Measurements from ENCODE around the gene IL13RA1. TPM values are rescaled to one million over a fixed set of nuclear protein-coding genes. Genes with fewer than 3 reads are reported as not detected.

IL13RA1 gene
- total RNA-seq, 1 experiment from 2014 or later = 14.4 TPM

DNA sequence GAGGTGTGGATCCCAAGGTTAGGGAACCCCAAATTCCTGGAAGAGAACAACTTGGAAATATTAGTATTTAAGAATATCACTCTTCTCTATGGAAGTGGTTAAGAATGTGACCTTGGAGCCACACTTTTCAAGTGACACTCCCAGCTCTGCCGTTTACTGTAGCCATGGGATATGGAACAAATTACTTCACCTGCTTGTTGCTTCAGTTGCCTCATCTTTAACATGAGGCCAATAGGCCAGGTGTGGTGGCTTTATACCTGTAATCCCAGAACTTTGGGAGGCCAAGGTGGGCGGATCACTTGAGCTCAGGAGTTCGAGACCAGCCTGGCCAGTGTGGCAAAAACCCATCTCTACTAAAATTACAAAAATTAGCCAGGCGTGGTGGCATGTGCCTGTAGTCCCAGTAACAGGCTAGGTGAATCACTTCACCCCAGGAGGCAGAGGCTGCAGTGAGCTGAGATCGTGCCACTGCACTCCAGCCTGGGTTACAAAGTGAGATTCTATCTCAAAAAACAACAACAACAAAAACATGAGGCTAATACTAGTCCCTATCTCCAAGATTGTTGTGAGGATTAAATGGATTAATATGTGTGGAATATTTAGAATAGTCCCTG, 13.0 kb downstream of the IL13RA1 start:
- Histone ChIP-seq H4K20me1 (ENCODE audit: control insufficient read depth, insufficient read depth, insufficient read length) (no peaks in the 10 kb centered on the region), H3K79me1 (ENCODE audit: insufficient read depth, low read depth, low read length, poor library complexity, severe bottlenecking) (no peaks in the 10 kb centered on the region), H3K4me1 (ENCODE audit: insufficient read depth, low read length) (no peaks in the 10 kb centered on the region; the same call in 1 of the 2 replicates), H3K14ac (ENCODE audit: insufficient read depth, low read length) (no peak overlapping the region), H3K23ac (ENCODE audit: insufficient read length, low read depth, low read length) (no peak overlapping the region), H3K79me2 (ENCODE audit: insufficient read depth, low read length) (no peaks in the 10 kb centered on the region), H3K4ac (ENCODE audit: low read depth, low read length) (no peak overlapping the region), H3K23me2 (ENCODE audit: insufficient read length, low read depth, low read length, poor library complexity, severe bottlenecking) (no peaks in the 10 kb centered on the region), H2AK5ac (ENCODE audit: insufficient read length, low read length) (no peak overlapping the region), H3K9ac (ENCODE audit: extremely low read depth, insufficient read length, low read length) (no peak overlapping the region), H3K9me3 (ENCODE audit: control insufficient read depth, low read depth, low read length) (peaks cover 23% of the 10 kb centered on the region), H2BK120ac (ENCODE audit: low read depth, low read length, poor library complexity, severe bottlenecking) (no peak overlapping the region), H2BK15ac (ENCODE audit: low read depth, low read length) (no peak overlapping the region), H4K5ac (ENCODE audit: insufficient read length, low read depth, low read length) (no peak overlapping the region), H3K4me2 (ENCODE audit: insufficient read depth, insufficient read length, low read length) (no peak overlapping the region), H2AFZ (ENCODE audit: low read length) (no peak overlapping the region), H4K8ac (replicated peaks; ENCODE audit: insufficient read length, low read depth, low read length) (no peak overlapping the region), H3K27ac (ENCODE audit: insufficient read length, low read depth, low read length) (no peak overlapping the region), H3K27me3 (ENCODE audit: insufficient read depth, low read length) (no peaks in the 10 kb centered on the region), H2BK20ac (ENCODE audit: low read depth, low read length, poor library complexity, severe bottlenecking) (no peak overlapping the region), H2BK5ac (ENCODE audit: insufficient read length, low read length) (no peak overlapping the region), H3K18ac (ENCODE audit: insufficient read length, low read depth, low read length) (no peak overlapping the region), H3T11ph (ENCODE audit: low read length) (no peak overlapping the region), H4K91ac (ENCODE audit: insufficient read length, low read depth, low read length) (no peak overlapping the region), H2BK12ac (ENCODE audit: insufficient read length, low read depth, low read length) (no peak overlapping the region), H3K56ac (ENCODE audit: insufficient read length, low read depth, low read length) (no peak overlapping the region)
- Mint-ChIP-seq H3K9me3 (peaks cover 26 to 66% of the 10 kb centered on the region in 2 experiments), H3K4me1 (peaks cover 3 to 16% of the 10 kb centered on the region in 2 experiments; a peak in 2 of 4 replicates), H3K4me3 (no peak overlapping the region), H3K36me3 (ENCODE audit: insufficient read depth in 1 of 3, low read depth in 3 of 3) (peaks cover 5 to 16% (median 6%) of the 10 kb centered on the region in 3 experiments; a peak in 5 of 7 replicates), H3K27ac (no peak overlapping the region), H3K27me3 (ENCODE audit: low read depth) (no peaks in the 10 kb centered on the region)
- TF ChIP-seq, protein P1, sequence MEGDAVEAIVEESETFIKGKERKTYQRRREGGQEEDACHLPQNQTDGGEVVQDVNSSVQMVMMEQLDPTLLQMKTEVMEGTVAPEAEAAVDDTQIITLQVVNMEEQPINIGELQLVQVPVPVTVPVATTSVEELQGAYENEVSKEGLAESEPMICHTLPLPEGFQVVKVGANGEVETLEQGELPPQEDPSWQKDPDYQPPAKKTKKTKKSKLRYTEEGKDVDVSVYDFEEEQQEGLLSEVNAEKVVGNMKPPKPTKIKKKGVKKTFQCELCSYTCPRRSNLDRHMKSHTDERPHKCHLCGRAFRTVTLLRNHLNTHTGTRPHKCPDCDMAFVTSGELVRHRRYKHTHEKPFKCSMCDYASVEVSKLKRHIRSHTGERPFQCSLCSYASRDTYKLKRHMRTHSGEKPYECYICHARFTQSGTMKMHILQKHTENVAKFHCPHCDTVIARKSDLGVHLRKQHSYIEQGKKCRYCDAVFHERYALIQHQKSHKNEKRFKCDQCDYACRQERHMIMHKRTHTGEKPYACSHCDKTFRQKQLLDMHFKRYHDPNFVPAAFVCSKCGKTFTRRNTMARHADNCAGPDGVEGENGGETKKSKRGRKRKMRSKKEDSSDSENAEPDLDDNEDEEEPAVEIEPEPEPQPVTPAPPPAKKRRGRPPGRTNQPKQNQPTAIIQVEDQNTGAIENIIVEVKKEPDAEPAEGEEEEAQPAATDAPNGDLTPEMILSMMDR (conservative IDR thresholded peaks at IDR 0.05) = no peak
- DNase-seq = no peak
- WGBS (ENCODE audit: extremely low coverage, insufficient read length, low lambda C conversion rate) = no CpG with 5 or more reads among the region's 5 CpGs

Data from H9 (cell line).